Loucy (cell line): ENCODE results near the gene MOB3B.

Experiments used
- H2AFZ ChIP-seq: fragments of 200-600 bp; sonication (generic); 2 replicates; pipeline ENCODE4 v1.6.0; 2016; ENCODE audit warnings: antibody characterized with exemption, mild to moderate bottlenecking, low read length, moderate library complexity
- H3F3A ChIP-seq: fragments of 200-600 bp; 2 replicates; pipeline ENCODE4 v1.6.0; 2016; ENCODE audit warnings: antibody characterized with exemption, low read depth, mild to moderate bottlenecking
- H3K27me3 ChIP-seq: fragments of 200-600 bp; sonication (generic); 2 replicates; pipeline ENCODE4 v1.6.1; 2014; ENCODE audit warnings: low read length, mild to moderate bottlenecking; ENCODE audit not compliant: insufficient read depth, poor library complexity, severe bottlenecking
- H3K36me3 ChIP-seq: fragments of 200-600 bp; sonication (generic); 2 replicates; pipeline ENCODE4 v1.6.1; 2016; ENCODE audit warnings: low read length; ENCODE audit not compliant: insufficient read depth
- H3K4me1 ChIP-seq: fragments of 200-600 bp; sonication (generic); 2 replicates; pipeline ENCODE4 v1.5.1; 2014; ENCODE audit warnings: low read length, mild to moderate bottlenecking; ENCODE audit not compliant: insufficient read depth, poor library complexity, severe bottlenecking
- H3K4me2 ChIP-seq: fragments of 200-600 bp; sonication (generic); 2 replicates; pipeline ENCODE4 v1.6.0; 2014; ENCODE audit warnings: antibody characterized with exemption, low read length, low read depth, mild to moderate bottlenecking; ENCODE audit not compliant: poor library complexity, severe bottlenecking
- H3K4me3 ChIP-seq: fragments of 200-600 bp; sonication (generic); 2 replicates; pipeline ENCODE4 v1.5.1; 2014; ENCODE audit warnings: low read length, mild to moderate bottlenecking, mixed read lengths; ENCODE audit not compliant: poor library complexity, severe bottlenecking
- H3K79me2 ChIP-seq: fragments of 200-600 bp; sonication (generic); 2 replicates; pipeline ENCODE4 v1.6.1; 2014; ENCODE audit warnings: low read length; ENCODE audit not compliant: insufficient read depth
- H3K9ac ChIP-seq: fragments of 200-600 bp; sonication (generic); 2 replicates; pipeline ENCODE4 v1.6.0; 2014; ENCODE audit warnings: mild to moderate bottlenecking, low read depth, low read length, moderate library complexity; ENCODE audit not compliant: poor library complexity, severe bottlenecking
- H3K9me2 ChIP-seq: fragments of 200-600 bp; sonication (generic); replicated peaks from 2 replicates; pipeline ENCODE4 v1.6.1; 2016; ENCODE audit warnings: low read depth, low read length, mixed read lengths
- H3K9me3 ChIP-seq: fragments of 200-600 bp; sonication (generic); 2 replicates; pipeline ENCODE4 v1.6.1; 2014; ENCODE audit warnings: mild to moderate bottlenecking, antibody characterized with exemption, low read length, low read depth; ENCODE audit not compliant: insufficient read depth
- H4K20me1 ChIP-seq: fragments of 200-600 bp; sonication (generic); 2 replicates; pipeline ENCODE4 v1.6.0; 2014; ENCODE audit warnings: antibody characterized with exemption, low read length, mild to moderate bottlenecking; ENCODE audit not compliant: insufficient read depth, poor library complexity, severe bottlenecking
- CTCF ChIP-seq: fragments of 200-600 bp; sonication (generic); conservative IDR thresholded peaks from 2 replicates; pipeline ENCODE4 v1.5.1; 2014; ENCODE audit warnings: mild to moderate bottlenecking, antibody characterized with exemption, low read length
- EZH2phosphoT487 ChIP-seq: fragments of 200-600 bp; IDR thresholded peaks from 2 replicates; pipeline ENCODE4 v1.6.1; 2018; ENCODE audit warnings: antibody characterized with exemption, mild to moderate bottlenecking, moderate library complexity, borderline replicate concordance

Gene MOB3B

GRCh38 chr9:27462846-27463245 lies 66.8 kb downstream of the MOB3B start:
- no peak overlapping the region for H2AFZ ChIP-seq
- H3K4me2 ChIP-seq = no peak overlapping the region
- no peaks in the 10 kb centered on the region for H3K9me2 ChIP-seq
- H3K4me1 ChIP-seq = peaks cover 3% of the 10 kb centered on the region
- no peaks in the 10 kb centered on the region for H4K20me1 ChIP-seq
- H3K9ac ChIP-seq = no peak overlapping the region
- H3K36me3 ChIP-seq = no peaks in the 10 kb centered on the region
- no peaks in the 10 kb centered on the region for H3F3A ChIP-seq
- TF ChIP-seq CTCF (no peak), EZH2phosphoT487 (no peak)
- no peak overlapping the region for H3K4me3 ChIP-seq
- no peaks in the 10 kb centered on the region for H3K27me3 ChIP-seq
- H3K79me2 ChIP-seq = no peaks in the 10 kb centered on the region
- H3K9me3 ChIP-seq = no peaks in the 10 kb centered on the region

- H3F3A ChIP-seq = no peaks in the 10 kb centered on the region
- H3K9me2 ChIP-seq = no peaks in the 10 kb centered on the region
- peaks cover 7% of the 10 kb centered on the region for H3K4me1 ChIP-seq
- no peak overlapping the region for H3K9ac ChIP-seq
- no peak overlapping the region for H3K4me3 ChIP-seq
- no peaks in the 10 kb centered on the region for H4K20me1 ChIP-seq
- no peaks in the 10 kb centered on the region for H3K36me3 ChIP-seq
- no peaks in the 10 kb centered on the region for H3K9me3 ChIP-seq
- no peak overlapping the region for H2AFZ ChIP-seq
- no peaks in the 10 kb centered on the region for H3K27me3 ChIP-seq
- H3K4me2 ChIP-seq = no peak overlapping the region
- TF ChIP-seq EZH2phosphoT487 = no peak
- no peak for TF ChIP-seq CTCF
- H3K79me2 ChIP-seq = no peaks in the 10 kb centered on the region
Measured at GRCh38 chr9:27462434-27462833, 67.2 kb downstream of the MOB3B start.

DNA sequence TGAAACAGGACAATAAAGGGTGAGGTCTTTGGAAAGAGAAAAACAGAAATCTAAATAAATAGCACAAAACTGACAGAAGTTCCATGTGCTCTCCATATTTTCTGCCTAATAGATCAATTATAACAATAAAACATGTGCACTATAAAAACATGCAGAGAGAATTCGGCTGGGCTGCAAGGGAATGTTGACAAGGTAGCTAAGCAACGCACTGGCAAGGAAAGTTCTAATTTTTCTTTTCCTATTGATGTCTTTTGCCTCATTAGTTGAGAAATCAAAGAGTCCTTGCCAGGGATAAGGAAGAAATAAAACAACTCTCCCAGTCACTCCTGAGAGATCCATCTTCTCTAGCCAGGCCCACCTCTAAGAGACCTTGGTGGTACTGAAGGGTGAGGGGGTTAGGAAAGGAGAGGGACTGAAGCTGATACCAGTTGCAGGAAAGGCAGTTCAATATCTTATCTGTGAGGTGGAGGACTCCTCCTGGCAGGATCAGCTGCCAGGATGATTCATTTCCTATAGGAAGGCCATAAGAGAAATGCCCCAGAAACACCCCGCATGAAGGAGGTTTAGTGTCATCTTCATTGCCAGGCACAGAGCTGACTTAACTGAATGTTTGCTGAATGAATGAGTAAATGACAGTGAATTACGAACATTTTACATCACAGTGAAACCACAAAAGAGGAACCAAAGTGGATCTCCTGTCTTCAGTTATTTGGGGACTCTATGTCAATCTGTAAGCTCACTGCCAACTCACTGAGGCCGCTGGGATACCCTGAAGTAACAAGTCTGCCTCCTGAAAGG lies 69.2 kb downstream of the MOB3B start:
- Histone ChIP-seq H3K36me3 (no peaks in the 10 kb centered on the region), H3K4me1 (peaks cover 9% of the 10 kb centered on the region), H3K9ac (no peak overlapping the region), H3K4me3 (no peak overlapping the region), H2AFZ (no peak overlapping the region), H3K79me2 (no peaks in the 10 kb centered on the region), H3K9me2 (no peaks in the 10 kb centered on the region), H3K27me3 (no peaks in the 10 kb centered on the region), H4K20me1 (no peaks in the 10 kb centered on the region), H3K9me3 (no peaks in the 10 kb centered on the region), H3F3A (no peaks in the 10 kb centered on the region), H3K4me2 (no peak overlapping the region)
- TF ChIP-seq CTCF (no peak), EZH2phosphoT487 (no peak)
